Measurements from ENCODE around the gene DIP2C. TPM values are rescaled to one million over a fixed set of nuclear protein-coding genes. Genes with fewer than 3 reads are reported as not detected.

DIP2C gene
- total RNA-seq, 1 experiment from 2014 or later = 11.0 TPM

GRCh38 chr10:488933-489215, 200.6 kb downstream of the DIP2C start:
- no peak overlapping the region for H3K4me3 Mint-ChIP-seq
- TF ChIP-seq NR1H2 (CRISPR knock-in tag; IDR thresholded peaks at IDR 0.05) (no peak), ESRRA (CRISPR knock-in tag; IDR thresholded peaks at IDR 0.05; ENCODE audit: borderline replicate concordance) (no peak), E2F4 (CRISPR knock-in tag; IDR thresholded peaks at IDR 0.05; ENCODE audit: borderline replicate concordance, low read depth) (no peak), ZNF425 (CRISPR knock-in tag; conservative IDR thresholded peaks at IDR 0.05) (no peak), SMAD3 (CRISPR knock-in tag; IDR thresholded peaks at IDR 0.05; ENCODE audit: borderline replicate concordance) (no peak), FOXJ3 (CRISPR knock-in tag; IDR thresholded peaks at IDR 0.05; ENCODE audit: borderline replicate concordance) (no peak)
- no peaks in the 10 kb centered on the region for H3K36me3 Mint-ChIP-seq
- ATAC-seq (no peak), DNase-seq (ENCODE audit: low spot score) (no peak)
- peaks cover 67% of the 10 kb centered on the region for H3K4me1 Mint-ChIP-seq
- H3K27ac Mint-ChIP-seq = no peak overlapping the region
- ChIA-PET POLR2A (no interaction called here), CTCF (no interaction called here)
- no peaks in the 10 kb centered on the region for H3K9me3 Mint-ChIP-seq
- H3K27me3 Mint-ChIP-seq (ENCODE audit: low read depth) = peaks cover 17% of the 10 kb centered on the region

GRCh38 chr10:488081-488932, 201.2 kb downstream of the DIP2C start:
- POLR2A ChIA-PET = no interaction called here
- H3K9me3 Mint-ChIP-seq = no peaks in the 10 kb centered on the region
- H3K27me3 Mint-ChIP-seq (ENCODE audit: low read depth) = peaks cover 17% of the 10 kb centered on the region
- DNase-seq (ENCODE audit: low spot score) (no peak), ATAC-seq (no peak)
- H3K4me3 Mint-ChIP-seq = no peak overlapping the region
- CTCF ChIA-PET = interaction anchor here (0.6 to 1.2 kb wide), 2 partner anchors 23 to 376 kb away, joined by 5 read pairs; no protein-coding TSS in a partner anchor
- H3K4me1 Mint-ChIP-seq = peaks cover 66% of the 10 kb centered on the region
- TF ChIP-seq E2F4 (CRISPR knock-in tag; IDR thresholded peaks at IDR 0.05; ENCODE audit: borderline replicate concordance, low read depth) (no peak), ZBTB21 (CRISPR knock-in tag; IDR thresholded peaks at IDR 0.05; ENCODE audit: borderline replicate concordance) (no peak), ESRRA (CRISPR knock-in tag; IDR thresholded peaks at IDR 0.05; ENCODE audit: borderline replicate concordance) (no peak), ZNF219 (CRISPR knock-in tag; IDR thresholded peaks at IDR 0.05; ENCODE audit: borderline replicate concordance) (no peak), ETV6 (CRISPR knock-in tag; IDR thresholded peaks at IDR 0.05) (no peak), USF1 (CRISPR knock-in tag; IDR thresholded peaks at IDR 0.05) (no peak), CTCF (IDR thresholded peaks at IDR 0.05) (no peak), ATF6 (CRISPR knock-in tag; IDR thresholded peaks at IDR 0.05) (no peak), NR2C2 (CRISPR knock-in tag; IDR thresholded peaks at IDR 0.05) (no peak), ZNF232 (CRISPR knock-in tag; IDR thresholded peaks at IDR 0.05) (no peak), AR (CRISPR knock-in tag; IDR thresholded peaks at IDR 0.05) (no peak), ATF2 (CRISPR knock-in tag; IDR thresholded peaks at IDR 0.05; ENCODE audit: borderline replicate concordance, low read depth) (no peak), JAZF1 (CRISPR knock-in tag; IDR thresholded peaks at IDR 0.05) (no peak)
- no peaks in the 10 kb centered on the region for H3K36me3 Mint-ChIP-seq
- H3K27ac Mint-ChIP-seq = no peak overlapping the region

All from WTC11 (cell line).